Stimulated activated CD8-positive, alpha-beta memory T cell treated with anti-CD3 and anti-CD28 coated beads, Interleukin-2, amount 100 ng/mL, for 48 hours (primary cell): ENCODE results near the gene TSHR.

ENCODE experiments used
- DNase-seq, 2 donors: peaks; one replicate each; pipeline ENCODE4 v3.0.0-alpha.2; 2020; ENCODE audit warnings: low read depth in 2 of 2

The TSHR gene

DNA sequence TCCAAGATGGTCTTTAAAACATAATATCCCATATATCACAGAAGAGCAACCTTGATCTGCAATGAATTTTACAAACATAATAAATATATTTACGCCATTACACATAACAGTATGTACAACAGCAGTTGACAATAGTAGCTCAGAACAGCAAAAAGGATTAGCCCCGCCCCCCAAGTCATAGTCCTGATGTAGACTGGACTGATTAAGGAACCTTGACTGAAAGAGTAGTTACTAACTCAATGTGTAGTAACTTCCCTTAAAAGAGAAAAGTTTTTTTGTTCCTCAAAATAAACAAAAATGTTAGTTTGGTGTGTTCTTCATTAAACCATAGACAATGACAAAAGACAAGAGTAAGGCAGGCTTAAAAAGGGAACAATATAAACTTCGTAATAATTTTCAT is 220.8 kb downstream of the TSHR start:
- DNase-seq: no peak

DNA sequence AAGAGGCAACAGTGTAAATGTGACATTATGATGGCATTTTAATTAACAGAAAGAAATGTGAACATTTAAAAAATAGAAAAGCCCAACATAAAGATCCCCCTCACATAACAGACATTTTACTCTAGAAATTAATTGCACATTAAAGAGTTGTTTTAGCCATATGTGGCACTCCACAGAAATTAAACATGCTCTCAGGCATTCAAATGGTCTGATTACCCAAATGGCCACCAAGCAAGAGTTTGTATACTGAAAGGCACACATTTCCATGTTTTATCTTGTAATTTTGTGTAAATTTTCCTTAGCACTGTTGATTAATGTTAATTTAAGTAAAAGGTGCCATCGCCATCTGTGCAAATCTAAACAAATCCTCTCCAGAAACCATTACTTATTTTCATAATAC is 221.8 kb downstream of the TSHR start:
- no peak for DNase-seq

DNA sequence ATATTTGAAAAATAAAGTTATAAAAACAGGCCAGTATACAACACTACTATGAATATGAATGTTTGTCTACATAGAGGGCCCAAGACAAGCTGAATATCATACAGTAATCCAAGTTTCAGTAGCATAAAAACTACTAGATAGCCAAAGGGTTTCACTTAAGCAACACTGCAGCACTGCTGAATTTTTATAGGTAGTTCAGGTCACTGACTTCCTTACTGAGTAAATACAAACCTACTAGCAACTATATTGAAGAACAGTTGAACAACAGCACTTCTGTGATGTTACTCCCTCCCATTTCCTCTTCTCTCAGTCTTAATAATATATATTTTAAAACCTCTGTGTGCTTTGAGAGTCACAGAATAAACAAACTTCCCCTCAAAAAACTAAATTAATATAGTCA is 222.6 kb downstream of the TSHR start:
- DNase-seq: no peak

DNA sequence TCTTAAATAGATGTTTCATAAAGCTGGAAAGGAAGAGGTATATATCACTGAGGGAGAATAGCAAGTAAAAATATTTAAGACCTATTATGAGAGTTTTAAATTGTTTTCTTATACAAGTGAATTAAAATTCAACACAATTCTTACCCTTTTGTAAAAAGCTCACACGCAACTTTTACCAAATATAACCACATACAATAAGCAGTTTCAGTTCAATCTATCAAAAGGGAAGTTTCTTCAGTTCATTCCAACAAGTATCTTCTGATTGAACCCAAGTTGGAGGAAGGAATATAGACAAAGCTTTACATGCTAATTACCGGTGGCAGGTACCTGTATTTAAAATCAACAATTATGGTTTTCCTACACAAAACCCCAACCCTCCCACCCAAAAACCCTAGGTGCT is 224.2 kb downstream of the TSHR start:
- no peak for DNase-seq

DNA sequence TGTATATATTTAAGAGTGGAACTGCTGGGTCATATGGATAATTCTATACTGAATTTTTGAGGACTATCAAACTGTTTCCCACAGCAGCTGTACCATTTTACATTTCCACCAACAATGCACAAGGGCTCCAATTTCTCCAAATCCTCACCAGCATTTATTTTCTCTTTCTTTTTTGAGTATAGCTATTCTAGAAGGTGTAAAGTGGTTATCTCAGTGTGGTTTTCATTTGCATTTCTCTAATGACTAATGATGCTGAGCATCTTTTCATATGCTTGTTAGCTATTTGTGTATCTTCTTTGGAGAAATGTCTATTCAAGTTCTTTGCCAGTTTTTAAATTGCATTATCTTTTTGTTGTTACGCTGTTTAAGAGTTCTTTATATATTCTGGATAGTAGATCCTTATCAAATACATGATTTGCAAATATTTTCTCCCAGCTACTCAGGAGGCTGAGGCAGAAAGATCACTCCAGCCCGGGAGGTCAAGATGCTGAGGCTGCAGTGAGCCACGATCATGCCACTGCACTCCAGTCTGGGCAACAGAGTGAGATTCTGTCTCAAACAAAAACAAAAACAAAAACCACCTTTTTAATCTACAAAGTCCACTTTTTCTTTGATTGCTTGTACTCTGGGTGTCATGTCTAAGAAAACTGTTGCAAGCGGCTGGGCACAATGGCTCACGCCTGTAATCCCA is 232.6 kb downstream of the TSHR start:
- DNase-seq: no peak

DNA sequence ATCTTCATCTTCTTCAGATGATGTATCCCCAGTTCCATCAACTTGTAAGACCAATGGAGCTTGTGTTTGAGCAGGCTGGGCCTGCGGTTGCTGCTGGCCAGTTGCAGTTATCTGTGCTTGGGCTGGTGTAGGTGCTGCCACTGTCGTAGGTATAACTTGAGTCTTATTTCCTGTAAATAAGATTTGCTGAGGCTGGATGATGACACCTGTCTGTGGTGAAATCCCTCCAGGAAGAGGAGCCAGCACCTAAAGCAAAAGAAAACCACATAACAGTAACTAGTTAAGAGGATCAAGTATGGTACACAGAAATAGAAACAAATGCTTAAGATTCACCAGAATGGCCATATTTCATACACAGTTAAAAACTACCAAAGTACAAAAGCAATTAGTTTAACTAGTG is 237.2 kb downstream of the TSHR start:
- DNase-seq: no peak

DNA sequence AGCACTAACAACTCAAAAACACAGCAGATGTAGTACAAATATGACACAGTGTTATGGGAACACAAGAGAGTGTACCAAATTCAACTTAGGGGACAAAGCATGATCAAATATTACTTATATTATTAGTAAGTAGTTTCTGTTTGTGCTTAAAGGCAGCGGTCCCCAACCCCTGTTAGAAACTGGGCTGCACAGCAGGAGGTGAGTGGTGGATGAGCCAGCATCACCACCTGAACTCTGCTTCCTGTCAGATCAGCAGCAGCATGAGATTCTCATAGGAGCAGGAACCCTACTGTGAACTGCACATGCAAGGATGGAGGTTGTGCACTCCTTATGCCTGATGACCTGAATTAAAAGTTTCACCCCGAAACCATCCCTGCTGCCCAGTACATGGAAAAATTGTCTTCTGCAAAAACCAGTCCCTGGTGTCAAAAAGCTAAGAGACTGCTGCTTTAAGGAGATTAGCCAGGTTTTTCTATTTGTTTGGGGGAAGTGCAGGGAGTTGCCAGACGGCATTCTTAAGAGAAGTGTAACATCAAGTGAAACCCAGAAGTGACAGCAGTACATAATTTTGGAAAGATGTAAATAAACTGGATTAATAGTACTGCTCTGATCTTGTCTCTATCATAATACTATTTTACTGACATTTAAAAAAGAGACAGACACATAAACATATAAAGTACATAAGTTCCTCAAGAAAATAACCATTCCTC is 238.7 kb downstream of the TSHR start:
- no peak for DNase-seq
